NT2/D1 (cell line): ENCODE measurements around the gene PRR7.

Experiments used
- DNase-seq: peaks from one replicate; pipeline ENCODE4 v3.0.0-alpha.2; 2011; ENCODE audit warnings: low read depth, low spot score
- H3K27me3 ChIP-seq: 2 replicates; pipeline ENCODE4 v1.6.0; 2011; ENCODE audit warnings: mild to moderate bottlenecking; ENCODE audit not compliant: insufficient read length, insufficient read depth
- H3K36me3 ChIP-seq: 2 replicates; pipeline ENCODE4 v1.6.1; 2011; ENCODE audit warnings: mild to moderate bottlenecking, low read length, mixed read lengths; ENCODE audit not compliant: insufficient read depth, insufficient read length
- H3K4me1 ChIP-seq: 2 replicates; pipeline ENCODE4 v1.5.1; 2011; ENCODE audit not compliant: insufficient read depth, insufficient read length
- H3K4me3 ChIP-seq: 2 replicates; pipeline ENCODE4 v1.5.1; 2011; ENCODE audit warnings: low read depth; ENCODE audit not compliant: insufficient read length
- H3K9ac ChIP-seq: 2 replicates; pipeline ENCODE4 v1.6.0; 2011; ENCODE audit warnings: low read depth; ENCODE audit not compliant: insufficient read length
- H3K9me3 ChIP-seq: 2 replicates; pipeline ENCODE4 v1.5.1; 2011; ENCODE audit warnings: mild to moderate bottlenecking, low read length; ENCODE audit not compliant: insufficient read depth
- SUZ12 ChIP-seq: IDR thresholded peaks from 2 replicates; pipeline ENCODE4 v1.6.1; 2011; ENCODE audit not compliant: insufficient read length, insufficient read depth; ENCODE audit errors: extremely low read depth
- YY1 ChIP-seq: IDR thresholded peaks from 2 replicates; pipeline ENCODE4 v1.6.1; 2011; ENCODE audit not compliant: insufficient read length, insufficient read depth
- ZNF274 ChIP-seq: IDR thresholded peaks from 2 replicates; pipeline ENCODE4 v1.6.1; 2011; ENCODE audit warnings: mild to moderate bottlenecking, low read depth, low read length

The PRR7 gene

DNA sequence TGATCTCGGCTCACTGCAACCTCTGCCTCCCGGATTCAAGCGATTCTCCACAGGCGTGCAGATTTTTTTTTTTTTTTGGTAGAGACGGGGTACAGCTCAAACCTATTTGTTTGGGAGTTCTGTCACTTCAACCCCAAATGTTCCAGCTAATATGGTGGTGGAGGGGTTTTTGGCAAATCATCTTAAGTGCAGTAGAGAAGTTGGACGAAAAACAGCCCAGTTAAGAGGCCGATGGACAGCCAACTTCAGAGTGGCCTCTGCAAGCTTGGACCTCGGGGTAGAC, 756 bp upstream of the PRR7 start:
- TF ChIP-seq YY1 = no peak
- no peak for TF ChIP-seq SUZ12
- no peak for TF ChIP-seq ZNF274
- Histone ChIP-seq H3K4me3 (peak overlapping the region; percentile 76), H3K9me3 (no peaks in the 10 kb centered on the region), H3K9ac (peak overlapping the region; percentile 91), H3K36me3 (peaks cover 35% of the 10 kb centered on the region), H3K4me1 (peaks cover 23% of the 10 kb centered on the region), H3K27me3 (peaks cover 6% of the 10 kb centered on the region)
- no peak for DNase-seq

DNA sequence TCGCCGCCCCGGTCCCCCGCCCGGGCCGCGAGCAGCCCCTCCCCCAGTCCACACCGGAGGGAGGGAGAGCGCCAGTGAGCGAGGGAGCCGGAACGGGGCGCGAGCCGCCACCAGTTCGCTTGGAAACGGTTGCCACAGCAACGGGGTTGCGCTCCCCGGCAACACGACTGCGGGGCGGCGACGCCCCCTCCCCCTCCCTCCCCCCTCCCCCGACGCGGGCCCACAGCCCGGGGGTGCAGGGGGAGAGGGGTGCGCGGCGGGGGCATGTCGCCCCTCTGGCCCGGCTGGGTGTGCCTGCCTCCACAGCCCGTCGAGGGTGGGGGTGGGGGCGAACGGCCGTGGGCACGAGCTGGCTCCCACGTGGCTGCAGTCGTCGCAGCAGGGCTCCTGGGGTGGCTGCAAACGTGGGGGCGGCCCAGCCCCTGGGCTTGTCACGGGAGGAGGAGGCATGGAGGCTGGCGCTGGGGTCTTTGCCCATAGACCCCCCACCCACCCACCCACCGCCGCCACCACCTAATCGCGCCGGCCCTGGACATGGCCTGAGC, 524 bp downstream of the PRR7 start:
- no peak for DNase-seq
- TF ChIP-seq YY1 (no peak), ZNF274 (no peak), SUZ12 (no peak)
- Histone ChIP-seq H3K4me1 (peaks cover 17% of the 10 kb centered on the region), H3K36me3 (peaks cover 25% of the 10 kb centered on the region), H3K27me3 (peaks cover 7% of the 10 kb centered on the region), H3K9ac (peak overlapping the region; percentile 91), H3K4me3 (peak overlapping the region; percentile 76), H3K9me3 (no peaks in the 10 kb centered on the region)

DNA sequence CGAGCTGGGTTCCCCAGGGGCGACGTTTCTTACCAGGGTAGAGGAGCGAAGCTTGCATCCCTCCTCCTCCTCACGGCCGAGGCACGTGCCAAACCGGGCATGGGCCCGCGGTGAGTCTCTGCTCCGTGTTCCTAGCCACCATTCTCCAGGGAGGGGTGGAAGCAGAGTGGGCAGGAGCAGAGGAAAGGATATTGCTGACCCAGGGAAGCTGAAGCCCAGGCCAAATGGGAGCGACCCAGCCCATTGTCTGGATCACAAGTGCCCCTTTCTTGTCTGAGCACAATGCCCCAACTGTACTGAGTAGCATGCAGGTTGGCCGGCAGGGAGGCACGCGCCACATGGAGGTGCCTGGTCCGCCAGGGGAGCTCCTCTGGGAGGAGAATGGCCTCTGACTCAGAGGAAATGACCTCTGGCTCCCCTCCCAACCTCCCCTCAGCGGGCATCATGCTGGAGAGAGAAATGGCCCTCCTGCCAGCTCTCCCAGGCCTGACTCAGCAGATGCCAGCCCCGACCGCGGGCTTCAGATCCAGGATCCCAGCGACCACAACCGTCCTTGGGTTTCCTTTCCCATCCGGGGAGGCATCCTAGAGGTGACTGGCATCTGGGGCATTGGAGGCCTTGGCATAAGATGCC, 1.1 kb downstream of the PRR7 start:
- peaks cover 15% of the 10 kb centered on the region for H3K4me1 ChIP-seq
- no peak for DNase-seq
- peak overlapping the region; percentile 29 for H3K4me3 ChIP-seq
- H3K36me3 ChIP-seq = peaks cover 19% of the 10 kb centered on the region
- peak overlapping the region; percentile 62 for H3K9ac ChIP-seq
- H3K9me3 ChIP-seq = no peaks in the 10 kb centered on the region
- TF ChIP-seq ZNF274 (no peak), SUZ12 (no peak), YY1 (no peak)
- H3K27me3 ChIP-seq = peaks cover 7% of the 10 kb centered on the region

DNA sequence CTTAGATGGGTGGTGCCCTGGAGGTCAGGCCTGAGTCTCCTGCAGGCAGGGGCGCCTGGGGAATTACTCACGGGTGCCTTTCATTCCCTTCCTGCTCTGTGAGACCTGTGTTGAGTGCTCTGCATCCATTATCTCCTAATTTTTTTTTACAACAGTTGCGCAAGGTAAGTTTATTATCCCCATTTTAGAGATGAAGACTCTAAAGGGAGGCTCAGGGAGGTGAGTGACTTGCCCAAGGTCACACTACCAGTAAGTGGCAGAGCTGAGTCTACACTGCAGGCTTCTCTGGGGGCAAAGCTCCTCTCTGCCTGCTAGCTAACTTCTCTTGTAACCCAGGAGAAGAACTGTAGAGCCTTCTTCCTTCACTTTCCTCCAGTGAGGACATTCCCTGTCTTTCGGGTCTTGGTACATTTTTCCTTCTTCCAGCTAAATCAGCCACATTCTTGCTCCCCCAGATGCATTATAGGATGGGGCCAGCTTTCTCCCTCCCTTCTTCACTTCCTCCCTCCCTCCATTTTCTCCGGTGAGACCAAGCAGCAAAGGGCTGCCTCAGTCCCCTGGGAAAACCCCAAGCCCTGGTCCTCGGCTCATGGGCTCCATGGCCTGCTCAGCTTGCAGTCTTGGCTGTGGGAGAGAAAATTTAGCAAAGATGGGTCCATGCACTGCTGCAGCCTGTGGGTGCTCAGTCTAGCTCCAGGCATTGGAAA, 1.8 kb downstream of the PRR7 start:
- no peak for TF ChIP-seq YY1
- no peak for TF ChIP-seq ZNF274
- no peak for TF ChIP-seq SUZ12
- no peak overlapping the region for H3K9ac ChIP-seq
- no peak overlapping the region for H3K4me3 ChIP-seq
- peaks cover 16% of the 10 kb centered on the region for H3K4me1 ChIP-seq
- H3K27me3 ChIP-seq = peaks cover 11% of the 10 kb centered on the region
- DNase-seq = no peak
- no peaks in the 10 kb centered on the region for H3K9me3 ChIP-seq
- peaks cover 14% of the 10 kb centered on the region for H3K36me3 ChIP-seq

DNA sequence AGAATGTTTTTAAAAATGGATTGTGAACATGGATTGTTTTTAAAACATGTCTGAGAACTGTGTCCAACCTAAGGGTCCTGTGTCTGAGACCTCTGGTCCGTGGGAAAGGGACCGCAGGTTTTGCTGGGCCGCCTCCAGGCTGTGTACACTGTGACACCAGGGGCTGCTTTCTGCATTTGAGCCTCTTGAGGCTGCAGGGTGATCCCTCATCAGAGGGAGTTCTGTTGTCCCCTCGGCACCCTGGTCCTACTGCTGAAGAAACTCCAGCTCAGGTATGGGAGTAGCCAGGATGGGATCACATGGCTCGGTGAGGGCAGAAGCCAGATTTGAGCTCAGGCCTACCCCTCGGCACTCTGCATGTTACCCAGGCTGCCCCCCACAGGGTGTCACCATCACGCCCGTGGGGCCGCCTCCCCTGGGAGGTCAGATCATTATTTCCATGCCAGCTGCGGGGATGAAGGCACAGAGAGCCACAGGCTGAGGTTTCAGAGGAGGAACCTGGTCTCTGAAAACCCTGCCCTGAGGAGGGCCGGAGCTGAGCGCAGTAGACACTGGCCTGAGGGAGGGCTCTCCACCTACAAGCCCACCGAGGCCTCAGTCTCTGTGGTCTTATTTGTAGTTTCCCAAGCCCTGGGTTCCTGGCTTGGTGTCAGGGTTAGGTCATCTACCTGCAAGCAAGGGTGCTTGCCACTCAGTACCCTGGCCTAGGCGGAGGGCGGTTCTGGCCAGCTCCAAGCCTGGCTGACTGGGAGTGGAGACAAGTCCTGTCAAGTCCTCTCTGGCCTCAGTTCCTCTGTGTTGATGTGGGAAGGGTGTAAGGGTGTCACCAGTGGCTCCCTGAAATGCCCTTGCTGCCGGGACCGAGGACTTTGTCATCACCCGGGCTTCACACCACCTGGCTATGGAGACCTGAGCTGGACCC, 2.8 kb downstream of the PRR7 start:
- peak overlapping the region; percentile 13 for H3K9ac ChIP-seq
- H3K4me1 ChIP-seq = peaks cover 15% of the 10 kb centered on the region
- H3K27me3 ChIP-seq = peaks cover 17% of the 10 kb centered on the region
- no peak for DNase-seq
- no peak overlapping the region for H3K4me3 ChIP-seq
- TF ChIP-seq ZNF274 = no peak
- peaks cover 6% of the 10 kb centered on the region for H3K36me3 ChIP-seq
- H3K9me3 ChIP-seq = no peaks in the 10 kb centered on the region

DNA sequence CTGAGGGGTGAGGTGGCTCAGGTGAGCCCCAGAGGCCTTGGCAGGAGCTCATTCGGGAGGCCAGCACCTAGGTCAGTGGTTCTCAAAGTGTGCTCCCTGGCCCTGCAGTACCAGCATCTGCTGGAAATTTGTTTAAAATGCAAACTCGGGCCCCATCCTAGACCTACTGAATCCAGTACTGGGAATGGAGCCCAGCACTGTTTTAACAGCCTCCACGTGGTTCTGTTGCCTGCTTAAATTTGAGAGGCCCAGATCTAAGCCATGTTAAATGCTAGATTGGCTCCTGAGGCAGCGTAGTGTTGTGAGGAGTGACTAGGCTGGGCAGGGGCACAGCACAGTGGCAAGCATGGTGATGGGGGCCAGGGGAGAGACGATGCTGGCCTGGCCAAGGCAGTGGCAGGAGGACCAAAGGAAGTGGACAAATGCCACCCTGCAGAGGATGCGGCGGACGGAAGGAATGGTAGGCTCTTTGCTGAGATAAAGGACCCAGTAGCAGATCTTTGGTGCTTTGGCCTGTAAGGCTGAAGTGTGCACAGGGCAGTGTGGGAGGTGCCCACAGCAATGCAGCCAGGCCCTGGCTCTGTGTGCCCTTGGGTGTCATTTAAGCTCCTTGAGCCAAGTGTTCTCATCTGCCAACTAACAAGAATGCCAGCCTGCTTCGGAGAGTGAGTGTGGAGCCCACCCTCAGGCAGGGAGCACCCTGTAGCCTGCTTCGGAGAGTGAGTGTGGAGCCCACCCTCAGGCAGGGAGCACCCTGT, 4.2 kb downstream of the PRR7 start:
- Histone ChIP-seq H3K9me3 (peaks cover 3% of the 10 kb centered on the region; the same call in 1 of the 2 replicates), H3K36me3 (peaks cover 6% of the 10 kb centered on the region), H3K27me3 (peaks cover 17% of the 10 kb centered on the region), H3K9ac (no peak overlapping the region), H3K4me3 (no peak overlapping the region), H3K4me1 (peaks cover 14% of the 10 kb centered on the region)
- no peak for DNase-seq
- TF ChIP-seq YY1 (no peak), ZNF274 (no peak), SUZ12 (no peak)
